ENCODE results near the gene RAB8A. TPM values are rescaled to one million over a fixed set of nuclear protein-coding genes. Genes with fewer than 3 reads are reported as not detected.

Gene RAB8A
- total RNA-seq, 4 donors from 2014 or later: 31.3 to 59.7 (median 35.6) TPM

- TF ChIP-seq CTCF (IDR thresholded peaks at IDR 0.05; ENCODE audit: low read depth): no peak
These were observed 42.9 kb upstream of the RAB8A start for GRCh38 chr19:16068696-16069259.

- no peak for TF ChIP-seq CTCF (IDR thresholded peaks at IDR 0.05; ENCODE audit: low read depth)
These were observed 41.8 kb upstream of the RAB8A start for GRCh38 chr19:16069813-16070365.

- TF ChIP-seq CTCF (IDR thresholded peaks at IDR 0.05; ENCODE audit: low read depth): no peak
These were observed 41.2 kb upstream of the RAB8A start for GRCh38 chr19:16070366-16070990.

GRCh38 chr19:16071072-16071691 lies 40.5 kb upstream of the RAB8A start:
- no peak for TF ChIP-seq CTCF (IDR thresholded peaks at IDR 0.05; ENCODE audit: low read depth)

DNA sequence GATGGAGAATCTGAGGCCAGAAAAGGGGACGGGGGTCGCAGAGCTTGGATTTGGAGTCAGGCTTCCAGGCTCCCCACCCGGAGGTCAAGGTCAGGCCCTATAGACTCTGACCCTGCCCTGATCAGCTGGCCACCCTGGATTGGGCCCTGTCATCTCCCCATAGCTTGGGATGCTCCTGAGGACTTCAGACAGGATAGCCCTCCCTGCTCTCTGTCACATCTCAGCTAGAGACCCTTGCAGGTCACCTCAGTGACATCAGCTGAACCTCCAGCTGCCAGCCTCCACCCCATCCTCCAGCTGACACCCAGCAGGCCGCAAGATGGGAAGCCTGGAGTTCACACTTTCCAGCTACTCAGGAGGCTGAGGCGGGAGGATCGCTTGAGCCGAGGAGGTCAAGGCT lies 38.2 kb upstream of the RAB8A start:
- no peak for TF ChIP-seq CTCF (IDR thresholded peaks at IDR 0.05; ENCODE audit: low read depth)

DNA sequence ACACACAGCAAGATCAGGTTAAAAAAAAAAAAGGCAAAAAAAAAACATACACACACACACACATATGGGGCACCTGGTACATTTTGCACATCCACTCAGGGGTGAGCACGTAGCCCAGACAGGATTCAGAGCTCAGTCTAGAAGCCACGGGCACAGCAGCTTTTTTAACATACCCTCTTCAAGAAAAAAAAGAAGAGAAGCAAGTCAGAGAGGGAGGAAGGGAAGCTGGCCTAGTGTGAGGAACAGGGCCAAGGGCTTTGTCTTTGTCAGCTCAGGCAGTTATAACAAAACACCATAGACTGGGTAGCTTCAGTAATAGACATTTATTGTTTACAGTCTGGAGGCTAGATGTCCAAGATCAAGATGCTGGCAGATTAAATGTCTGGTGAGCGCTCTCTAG lies 37.7 kb upstream of the RAB8A start:
- no peak for TF ChIP-seq CTCF (IDR thresholded peaks at IDR 0.05; ENCODE audit: low read depth)
